Left lung (tissue), 10 donors: ENCODE data around the gene ZNF654. TPM values are rescaled to one million over a fixed set of nuclear protein-coding genes. Genes with fewer than 3 reads are reported as not detected.

ENCODE experiments used
- ATAC-seq: fragments of 200-7000 bp; cut with Tn5 transposase; one replicate; pipeline ENCODE4 v1.9.1; 2020; ENCODE audit warnings: moderate library complexity
- DNase-seq, 4 donors: peaks; one replicate each; pipeline ENCODE4 v3.0.0-alpha.2; 2013 to 2020
- H3K27ac ChIP-seq, 2 donors: fragments of 200-600 bp; sonication (generic) in 1 of 2; one replicate each; pipeline versions ENCODE4 v1.5.0 to v1.8.0; 2020 to 2021
- H3K27me3 ChIP-seq, 2 donors: fragments of 200-600 bp; sonication (generic) in 1 of 2; one replicate each; pipeline versions ENCODE4 v1.5.0 to v1.8.0; 2020 to 2021
- H3K36me3 ChIP-seq, 2 donors: fragments of 200-600 bp; sonication (generic) in 1 of 2; one replicate each; pipeline versions ENCODE4 v1.5.0 to v1.8.0; 2020 to 2021
- H3K4me1 ChIP-seq, 2 donors: fragments of 200-600 bp; one replicate each; pipeline ENCODE4 v1.8.0; 2021
- H3K4me3 ChIP-seq, 2 donors: fragments of 200-600 bp; sonication (generic) in 1 of 2; one replicate each; pipeline versions ENCODE4 v1.5.0 to v1.8.0; 2020 to 2021; ENCODE audit warnings: mild to moderate bottlenecking in 1 of 2
- H3K9me3 ChIP-seq, 2 donors: fragments of 200-600 bp; sonication (generic) in 1 of 2; one replicate each; pipeline versions ENCODE4 v1.5.0 to v1.8.0; 2020 to 2021
- CTCF ChIP-seq, 2 donors: fragments of 200-600 bp; sonication (generic) in 1 of 2; IDR thresholded peaks; one replicate each; pipeline versions ENCODE4 v1.5.0 to v1.8.0; 2021; ENCODE audit warnings: antibody characterized with exemption in 2 of 2
- intact Hi-C, 2 donors: fragments of 100-400 bp; cut with DNase I; formaldehyde crosslinking; loops; one replicate each; pipeline versions ENCODE4 v1.11.2 to v1.14.2; 2022
- polyA plus RNA-seq, 6 donors: library from polyadenylated mRNA; unstranded; fragments of 120-200 nt; gene quantifications; one replicate each; pipeline ENCODE4 v1.2.1, GENCODE V29; 2013; ENCODE audit not compliant: insufficient read length in 6 of 6
- total RNA-seq, 2 donors: library from RNA; stranded (reverse); fragmentation: NEBNext Ultra II Directional; extraction: Animal tissue kit (Norgen Biotek cat#: 25700); gene quantifications; one replicate each; pipeline ENCODE4 v1.2.1, GENCODE V29; 2021
- donor health status: DM: no; HTN: yes; CAD: no.
- donor health status: DM: no; HTN: no; CAD: no.

The ZNF654 gene
- total and polyA plus RNA-seq, 8 donors = 12.5 to 26.6 (median 21.9) TPM

GRCh38 chr3:88150371-88150770 lies 91.3 kb downstream of the ZNF654 start:
- intact Hi-C loops = no loop called here
- DNase-seq = no peak
- ATAC-seq = peak; percentile 11
- H3K27me3 ChIP-seq = no peaks in the 10 kb centered on the region
- TF ChIP-seq CTCF (IDR thresholded peaks at IDR 0.05) = no peak
- H3K9me3 ChIP-seq = no peaks in the 10 kb centered on the region
- H3K4me3 ChIP-seq = peak overlapping the region; percentile 82 to 93
- H3K36me3 ChIP-seq = peaks cover 0 to 23% of the 10 kb centered on the region in 2 donors
- H3K27ac ChIP-seq = peak overlapping the region; percentile 91 to 98
- H3K4me1 ChIP-seq = peaks cover 14 to 46% of the 10 kb centered on the region in 2 donors

- intact Hi-C loops = no loop called here
- Histone ChIP-seq H3K27ac (peak overlapping the region; percentile 91 to 98), H3K9me3 (no peaks in the 10 kb centered on the region), H3K27me3 (no peaks in the 10 kb centered on the region), H3K4me3 (peak overlapping the region; percentile 82 to 93), H3K36me3 (peaks cover 0 to 27% of the 10 kb centered on the region in 2 donors), H3K4me1 (peaks cover 14 to 46% of the 10 kb centered on the region in 2 donors)
- DNase-seq = peak in 1 of 4 donors; percentile 2
- no peak for ATAC-seq
- TF ChIP-seq CTCF (IDR thresholded peaks at IDR 0.05) = no peak
Measured at GRCh38 chr3:88150806-88151205, 91.8 kb downstream of the ZNF654 start.

GRCh38 chr3:88151358-88151757 lies 92.3 kb downstream of the ZNF654 start:
- ATAC-seq (no peak), DNase-seq (no peak)
- H3K27ac ChIP-seq = peak overlapping the region in 1 of 2 donors; percentile 98
- no peaks in the 10 kb centered on the region for H3K27me3 ChIP-seq
- peaks cover 14 to 46% of the 10 kb centered on the region in 2 donors for H3K4me1 ChIP-seq
- no peaks in the 10 kb centered on the region for H3K9me3 ChIP-seq
- TF ChIP-seq CTCF (IDR thresholded peaks at IDR 0.05) = no peak
- peaks cover 0 to 32% of the 10 kb centered on the region in 2 donors for H3K36me3 ChIP-seq
- peak overlapping the region; percentile 82 to 93 for H3K4me3 ChIP-seq
- intact Hi-C loops = no loop called here

- Histone ChIP-seq H3K4me1 (peaks cover 14 to 42% of the 10 kb centered on the region in 2 donors), H3K27me3 (no peaks in the 10 kb centered on the region)
- TF ChIP-seq CTCF (IDR thresholded peaks at IDR 0.05) = no peak
Measured at GRCh38 chr3:88152841-88153240, 93.8 kb downstream of the ZNF654 start.

GRCh38 chr3:88166419-88166971 lies 107.4 kb downstream of the ZNF654 start:
- no peak for DNase-seq
- no peak for TF ChIP-seq CTCF (IDR thresholded peaks at IDR 0.05)
- H3K27ac ChIP-seq = no peak overlapping the region
- intact Hi-C loops = no loop called here
- ATAC-seq = no peak
- H3K27me3 ChIP-seq = no peaks in the 10 kb centered on the region
- H3K36me3 ChIP-seq = peaks cover 0 to 6% of the 10 kb centered on the region in 2 donors
- H3K9me3 ChIP-seq = no peaks in the 10 kb centered on the region
- H3K4me1 ChIP-seq = no peaks in the 10 kb centered on the region
- no peak overlapping the region for H3K4me3 ChIP-seq

More at GRCh38 chr3:88152841-88153240, 93.8 kb downstream of the ZNF654 start:
- no peak for ATAC-seq
- DNase-seq = no peak
- Histone ChIP-seq H3K4me3 (no peak overlapping the region), H3K27ac (no peak overlapping the region), H3K9me3 (no peaks in the 10 kb centered on the region), H3K36me3 (peaks cover 0 to 45% of the 10 kb centered on the region in 2 donors)
- intact Hi-C loops = no loop called here
